ENCODE data around the gene ELOA. TPM values are rescaled to one million over a fixed set of nuclear protein-coding genes. Genes with fewer than 3 reads are reported as not detected.

ELOA gene
- total RNA-seq, 5 donors from 2014 or later (not counting 1 experiment from before 2014, with no cell fraction given) = 26.0 to 32.8 (median 27.6) TPM

DNA sequence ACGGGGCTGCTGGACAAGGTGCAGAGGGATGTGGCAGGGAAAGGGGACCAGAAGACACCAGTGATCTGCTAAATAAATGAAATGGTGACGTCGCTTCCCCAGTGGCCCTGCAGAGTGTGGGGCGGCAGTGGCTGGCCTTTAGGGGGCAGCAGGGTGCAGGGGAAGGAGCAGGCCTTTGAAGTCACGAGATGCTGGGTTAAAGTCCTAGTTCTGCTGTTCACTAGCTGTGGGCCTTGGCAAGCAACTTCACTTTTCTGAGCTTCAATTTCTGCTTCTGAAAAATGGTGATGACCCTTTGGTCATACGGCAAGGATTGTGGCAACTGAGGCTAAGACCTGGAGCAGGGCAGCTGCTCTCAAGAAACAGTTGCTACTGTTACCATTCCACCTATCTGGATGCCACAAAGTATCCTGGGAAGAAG, 66.5 kb downstream of the ELOA start:
- DNase-seq (peak; percentile 64 to 88 (median 79)), ATAC-seq (replicated peaks in 1 of 4) (peak; percentile 93 to 97 (median 96))
- ChIA-PET CTCF (interaction anchor here (0.5 to 3.0 kb wide), 15 partner anchors 8 to 218 kb away, joined by 3 to 30 read pairs (median 4); partner anchors contain the start of genes GALE (in 1 of the 2), HMGCL (in 1 of the 2) and PITHD1 (in 1 of the 2)), POLR2A (interaction anchor here (0.5 to 1.0 kb wide), 3 partner anchors 16 to 32 kb away, joined by 3 to 5 read pairs (median 5); partner anchors contain the start of genes HMGCL (in 1 of the 2) and PITHD1 (in 1 of the 2))
- Histone ChIP-seq H3K27me3 (replicated peaks in 1 of 2; ENCODE audit: control insufficient read depth in 2 of 2, extremely low read depth in 1 of 2, insufficient read depth in 2 of 2, low read length in 1 of 2) (no peaks in the 10 kb centered on the region), H3K9me3 (no peaks in the 10 kb centered on the region), H3K36me3 (ENCODE audit: control insufficient read depth in 2 of 2, extremely low read depth in 1 of 2, insufficient read depth in 1 of 2, low read length in 1 of 2) (peaks cover 11 to 39% of the 10 kb centered on the region in 2 donors), H3K27ac (ENCODE audit: low read length) (peak overlapping the region; percentile 28), H3K4me3 (ENCODE audit: control insufficient read depth in 1 of 2, extremely low read depth in 1 of 2, low read length in 1 of 2) (no peak overlapping the region), H3K4me1 (ENCODE audit: control insufficient read depth in 1 of 2, extremely low read depth in 1 of 2, insufficient read depth in 2 of 2, low read length in 2 of 2) (peaks cover 0 to 6% of the 10 kb centered on the region in 2 experiments)
- Mint-ChIP-seq H3K4me3 (no peak overlapping the region), H3K36me3 (peaks cover 30% of the 10 kb centered on the region), H3K27ac (peak overlapping the region; percentile 36 to 79), H3K27me3 (no peaks in the 10 kb centered on the region), H3K9me3 (no peaks in the 10 kb centered on the region), H3K4me1 (peaks cover 14 to 17% (median 15%) of the 10 kb centered on the region in 3 donors)
- WGBS (ENCODE audit: insufficient coverage) = 20% methylated on average over 5 of the region's 6 CpGs

DNA sequence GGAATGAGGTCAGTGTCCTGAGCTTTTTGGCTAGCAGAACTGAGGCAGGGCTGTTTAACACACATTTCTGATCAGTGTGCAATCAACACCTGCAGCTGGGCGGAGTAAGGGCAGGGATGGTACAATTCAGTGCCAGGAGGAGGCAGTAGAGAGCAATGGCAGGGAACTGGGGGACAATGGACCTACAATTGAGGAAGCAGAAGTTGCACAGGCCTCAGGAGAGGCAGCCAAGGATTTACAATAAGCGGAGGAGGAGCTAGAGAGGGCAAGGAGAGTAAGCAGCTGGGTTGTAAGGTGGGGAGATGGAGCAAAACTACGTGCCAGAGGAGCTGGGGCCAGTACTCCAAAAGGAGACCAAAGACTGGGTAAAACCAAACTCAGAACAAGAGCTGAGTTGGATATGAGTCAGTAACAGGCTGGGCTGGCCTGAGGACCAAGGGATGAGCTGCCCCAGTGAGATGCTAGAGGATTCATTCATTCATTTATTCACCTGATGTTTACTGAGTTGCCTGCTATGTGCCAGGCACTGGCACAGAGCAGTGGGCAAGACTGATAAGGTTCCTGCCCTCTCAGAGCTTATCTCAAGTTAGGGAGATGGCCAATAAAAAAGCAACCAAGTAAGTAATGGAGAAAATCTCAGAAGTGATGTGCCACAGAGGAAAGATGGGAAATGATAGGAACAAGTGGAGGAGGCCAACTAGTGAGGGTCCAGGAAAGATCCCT, 67.7 kb downstream of the ELOA start:
- Mint-ChIP-seq H3K27ac (peak overlapping the region in 1 of 2 donors; percentile 2), H3K36me3 (peaks cover 30% of the 10 kb centered on the region), H3K4me3 (no peak overlapping the region), H3K4me1 (peaks cover 14 to 17% (median 15%) of the 10 kb centered on the region in 3 donors), H3K27me3 (no peaks in the 10 kb centered on the region), H3K9me3 (no peaks in the 10 kb centered on the region)
- H3K27me3 ChIP-seq (replicated peaks in 1 of 2; ENCODE audit: control insufficient read depth in 2 of 2, extremely low read depth in 1 of 2, insufficient read depth in 2 of 2, low read length in 1 of 2) = no peaks in the 10 kb centered on the region
- CTCF ChIA-PET = interaction anchor here (0.6 to 3.0 kb wide), 12 partner anchors 10 to 119 kb away, joined by 3 to 30 read pairs (median 4); partner anchors contain the start of genes GALE (in 1 of the 2), HMGCL (in 1 of the 2) and RPL11 (in 1 of the 2)
- 81% methylated on average over 2 of the region's 3 CpGs for WGBS (ENCODE audit: insufficient coverage)
- peaks cover 15 to 41% of the 10 kb centered on the region in 2 donors for H3K36me3 ChIP-seq (ENCODE audit: control insufficient read depth in 2 of 2, extremely low read depth in 1 of 2, insufficient read depth in 1 of 2, low read length in 1 of 2)
- POLR2A ChIA-PET = interaction anchor here in 1 of 2 donors (0.5 kb wide), 1 partner anchor 44 kb away, joined by 3 read pairs; no protein-coding TSS in a partner anchor
- ATAC-seq (replicated peaks in 1 of 4) = peak; percentile 58 to 72 (median 60)
- H3K4me1 ChIP-seq (ENCODE audit: control insufficient read depth in 1 of 2, extremely low read depth in 1 of 2, insufficient read depth in 2 of 2, low read length in 2 of 2) = peaks cover 0 to 6% of the 10 kb centered on the region in 2 experiments
- DNase-seq = peak in 32 of 35 experiments; percentile 21 to 77 (median 50)
- H3K27ac ChIP-seq (ENCODE audit: low read length) = no peak overlapping the region
- no peak overlapping the region for H3K4me3 ChIP-seq (ENCODE audit: control insufficient read depth in 1 of 2, extremely low read depth in 1 of 2, low read length in 1 of 2)
- no peaks in the 10 kb centered on the region for H3K9me3 ChIP-seq

Other genes starting within 250 kb of the ELOA start
- gene E2F2, start 212.2 kb upstream of the ELOA start, total RNA-seq = 1 to 10 TPM; 1.7 to 3.1 (median 2.5) TPM
- 10 to 100 TPM; 20.7 to 99.7 (median 81.3) TPM for gene ID3, start 184.0 kb upstream of the ELOA start, total RNA-seq
- 1,000 to 10,000 TPM; 1,758 to 2,043 (median 1,921) TPM for gene RPL11, start 51.7 kb upstream of the ELOA start, total RNA-seq
- gene PITHD1, start 34.9 kb downstream of the ELOA start, total RNA-seq = 10 to 100 TPM; 60.7 to 87.1 (median 70.8) TPM
- 10 to 100 TPM; 47.8 to 70.9 (median 67.6) TPM for gene LYPLA2, start 47.7 kb downstream of the ELOA start, total RNA-seq
- 10 to 100 TPM in 3 of 5 donors, 1 to 10 TPM in 2; 7.5 to 16.5 (median 12.6) TPM for gene GALE, start 57.3 kb downstream of the ELOA start, total RNA-seq
- gene HMGCL, start 82.0 kb downstream of the ELOA start, total RNA-seq = 10 to 100 TPM; 14.5 to 39.0 (median 32.9) TPM
- gene FUCA1, start 124.8 kb downstream of the ELOA start, total RNA-seq = 10 to 100 TPM in 3 of 5 donors, 1 to 10 TPM in 2; 5.6 to 11.5 (median 10.7) TPM
- gene CNR2, start 169.9 kb downstream of the ELOA start, total RNA-seq = 1 to 10 TPM in 4 of 5 donors, under 1 TPM in 1; 0.67 to 2.1 (median 1.5) TPM
- 100 to 1,000 TPM; 135 to 159 (median 139) TPM for gene PNRC2, start 216.4 kb downstream of the ELOA start, total RNA-seq
- 100 to 1,000 TPM; 145 to 240 (median 153) TPM for gene SRSF10, start 236.9 kb downstream of the ELOA start, total RNA-seq

All from T-cell (primary cell).